GM19240 (cell line): ENCODE measurements around the gene DRAM1.
"Not testable (repeated sequence)": the region's sequence is repeated elsewhere in the genome, so short reads cannot be mapped to it uniquely, and the experiment has no call there.

Source experiments
- DNase-seq: peaks from one replicate; pipeline ENCODE4 v3.0.0; 2011; ENCODE audit warnings: low spot score; ENCODE audit not compliant: insufficient read length

The DRAM1 gene

DNA sequence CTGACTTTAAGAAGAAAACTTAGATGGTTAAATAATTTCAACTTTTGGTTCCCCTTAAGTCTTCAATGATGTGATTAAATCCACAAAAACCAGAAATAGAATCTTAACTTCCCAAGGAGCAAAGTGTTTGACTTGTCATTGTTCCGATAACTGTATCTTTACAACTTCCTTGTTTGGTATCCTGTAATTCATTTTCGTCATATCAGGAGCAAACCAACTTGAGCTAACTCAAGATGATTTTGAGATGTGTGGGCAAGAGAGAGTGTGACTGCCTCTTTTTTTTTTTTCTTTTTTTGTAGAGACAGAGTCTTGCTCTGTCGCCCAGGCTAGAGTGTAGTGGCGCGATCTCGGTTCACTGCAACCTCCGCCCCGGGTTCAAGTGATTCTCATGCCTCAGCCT, 25.3 kb downstream of the DRAM1 start:
- DNase-seq, result no peak

DNA sequence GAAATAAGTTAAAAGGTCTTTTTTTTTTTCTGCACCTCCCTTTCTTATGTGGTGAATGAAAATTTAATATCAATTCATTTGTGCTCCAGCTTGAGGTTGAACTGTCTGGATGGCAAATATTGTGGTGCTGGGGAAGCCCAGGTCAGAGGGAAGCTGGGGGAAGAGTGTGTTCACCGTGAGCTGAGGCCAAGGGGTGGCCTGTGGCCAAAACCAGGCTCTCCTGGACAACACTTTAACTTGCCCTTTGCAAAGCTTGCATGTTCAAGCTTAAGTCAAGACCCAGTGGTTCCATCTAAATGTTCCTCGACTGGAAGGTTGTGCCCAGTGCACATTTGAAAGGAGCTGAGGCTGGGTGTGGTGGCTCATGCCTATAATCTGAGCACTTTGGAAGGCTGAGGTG, 28.8 kb downstream of the DRAM1 start:
- DNase-seq, result no peak

DNA sequence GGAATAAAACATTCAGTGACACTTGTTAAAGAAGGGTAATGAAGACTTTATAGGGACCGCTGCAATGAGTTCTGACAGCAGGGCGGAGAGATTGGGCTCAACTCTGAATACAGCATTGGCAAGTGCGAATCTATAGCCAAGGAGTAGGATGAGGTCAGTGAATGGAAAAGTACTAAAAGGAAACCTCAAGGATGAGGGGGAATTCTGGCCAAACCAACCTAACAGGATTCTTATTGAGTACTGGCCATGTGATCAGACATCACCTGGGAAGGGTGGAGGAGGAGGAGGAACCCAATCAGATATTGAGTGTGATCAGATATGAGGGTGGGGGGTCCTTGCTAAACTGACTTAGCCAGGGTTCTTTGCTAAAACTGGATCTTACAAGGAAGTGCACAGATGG, 31.0 kb downstream of the DRAM1 start:
- no peak for DNase-seq

DNA sequence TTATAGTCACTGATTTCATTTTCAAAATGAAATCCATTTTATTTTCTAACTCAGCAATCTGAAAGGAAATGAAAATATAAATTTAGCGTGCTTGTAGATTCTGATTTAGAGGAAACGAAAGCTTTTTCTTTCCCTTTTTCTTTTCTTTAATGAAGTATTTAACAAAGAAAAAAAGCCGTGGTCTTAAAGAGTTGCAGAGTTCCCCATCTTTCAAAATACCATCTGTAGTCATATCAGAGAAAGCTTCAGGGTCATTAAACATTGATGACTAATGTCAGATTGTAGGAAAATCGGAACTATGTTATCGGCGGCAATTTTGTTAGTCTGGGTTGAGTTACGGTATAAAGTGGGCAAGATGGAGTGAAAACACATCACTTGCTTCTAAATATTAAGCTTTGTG, 32.3 kb downstream of the DRAM1 start:
- no peak for DNase-seq

DNA sequence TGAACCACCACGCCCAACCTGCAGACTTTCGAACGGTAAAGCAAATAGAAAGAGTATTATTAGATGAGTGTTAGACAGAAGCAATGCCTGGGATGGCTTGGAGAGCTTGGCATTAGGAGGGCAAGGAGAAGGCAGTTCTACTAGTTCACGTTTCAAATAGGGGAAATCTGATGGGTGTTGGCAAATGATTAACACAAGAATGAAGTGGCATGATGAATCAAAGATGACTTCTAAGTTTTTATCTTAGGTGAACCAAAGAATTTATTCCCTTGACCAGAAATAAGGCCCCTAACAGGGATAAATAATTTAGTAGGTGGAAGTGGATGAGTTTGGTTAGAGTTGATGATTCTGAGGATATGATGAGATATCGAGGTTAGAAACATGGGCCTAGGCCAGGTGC, 38.5 kb downstream of the DRAM1 start:
- DNase-seq, result no peak

DNA sequence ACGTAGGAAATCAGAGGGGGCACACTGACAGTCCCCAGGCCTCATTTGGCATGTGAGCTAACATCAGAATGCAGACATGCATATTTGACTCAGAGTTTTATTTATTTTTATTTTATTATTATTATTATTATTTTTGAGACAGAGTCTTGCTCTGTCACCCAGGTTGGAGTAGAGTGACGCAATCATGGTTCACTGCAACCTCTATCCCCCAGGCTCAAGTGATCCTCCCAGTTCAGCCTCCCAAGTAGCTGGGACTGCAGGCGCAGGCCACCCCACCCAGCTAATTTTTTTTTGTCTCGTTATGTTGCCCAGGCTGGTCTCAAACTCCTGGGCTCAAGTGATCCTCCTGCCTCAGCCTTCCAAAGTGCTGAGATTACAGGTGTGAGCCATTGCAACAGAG, 41.4 kb downstream of the DRAM1 start:
- DNase-seq, result not testable (repeated sequence)

DNA sequence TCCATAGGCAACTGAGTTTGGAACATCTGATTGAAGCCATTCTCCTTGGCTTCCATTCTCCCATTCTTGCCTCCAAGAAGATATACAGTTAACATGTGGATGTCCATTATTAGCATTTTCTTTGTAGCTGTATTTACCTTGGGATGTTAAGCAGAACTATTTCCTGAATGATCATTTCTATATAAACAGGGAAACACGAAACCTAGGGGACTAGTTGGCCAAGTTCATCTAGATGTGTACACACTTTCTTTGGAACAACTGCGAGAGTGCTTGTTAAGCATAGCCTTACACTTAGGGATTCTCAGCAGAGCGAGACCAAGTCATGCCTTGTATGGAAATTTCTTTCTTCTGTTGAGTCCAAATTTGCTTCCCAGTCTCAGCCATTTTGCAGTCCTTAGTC, 42.1 kb downstream of the DRAM1 start:
- DNase-seq, result no peak

DNA sequence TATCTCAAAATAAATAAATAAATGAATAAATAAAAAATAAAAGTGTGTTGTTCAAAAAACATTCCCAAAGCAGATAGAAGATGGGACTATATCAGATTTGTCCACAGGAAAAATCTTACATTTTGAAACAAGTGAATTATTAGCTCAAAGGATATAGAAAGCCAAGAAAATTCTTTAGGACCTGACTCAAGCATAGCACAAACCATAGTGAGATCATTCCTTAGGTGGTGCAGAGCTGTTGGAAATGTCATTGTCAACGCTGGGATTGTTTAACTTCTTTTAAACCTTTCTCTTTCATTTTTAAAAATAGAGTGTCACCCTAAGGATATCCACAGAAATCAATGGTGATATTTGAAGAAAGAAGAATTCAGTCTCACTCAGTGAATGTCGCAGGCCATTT, 43.5 kb downstream of the DRAM1 start:
- no peak for DNase-seq

DNA sequence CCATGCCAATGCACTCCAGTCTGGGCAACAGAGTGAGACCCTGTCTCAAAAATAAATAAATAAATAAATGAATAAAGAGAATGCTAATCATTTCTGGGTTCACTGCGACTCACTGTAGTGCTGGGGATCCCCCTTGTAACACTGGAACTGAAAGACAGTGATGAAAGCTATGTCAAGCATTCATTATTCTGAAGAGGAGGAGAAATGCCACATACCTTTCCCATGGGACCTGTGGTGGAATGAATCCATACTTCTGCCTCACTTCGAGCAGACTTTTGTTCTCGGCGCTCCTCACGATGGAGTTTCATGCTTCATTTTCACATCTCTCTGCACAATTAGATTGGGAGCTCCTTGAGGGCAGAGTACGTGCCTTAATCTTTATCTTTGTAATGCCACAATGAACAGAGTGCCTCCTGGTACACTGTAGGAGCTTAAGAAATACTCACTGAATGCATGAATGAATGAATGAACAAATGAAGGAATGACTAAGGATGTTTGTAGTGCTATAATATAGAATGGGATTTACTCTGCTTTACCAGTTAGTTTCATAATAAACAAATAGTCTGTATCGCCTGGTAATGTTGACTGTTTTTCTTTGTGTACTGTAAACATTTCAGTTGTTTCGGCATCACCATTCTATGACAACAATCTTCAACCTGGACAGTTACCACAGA, 45.8 kb downstream of the DRAM1 start:
- DNase-seq, result no peak

DNA sequence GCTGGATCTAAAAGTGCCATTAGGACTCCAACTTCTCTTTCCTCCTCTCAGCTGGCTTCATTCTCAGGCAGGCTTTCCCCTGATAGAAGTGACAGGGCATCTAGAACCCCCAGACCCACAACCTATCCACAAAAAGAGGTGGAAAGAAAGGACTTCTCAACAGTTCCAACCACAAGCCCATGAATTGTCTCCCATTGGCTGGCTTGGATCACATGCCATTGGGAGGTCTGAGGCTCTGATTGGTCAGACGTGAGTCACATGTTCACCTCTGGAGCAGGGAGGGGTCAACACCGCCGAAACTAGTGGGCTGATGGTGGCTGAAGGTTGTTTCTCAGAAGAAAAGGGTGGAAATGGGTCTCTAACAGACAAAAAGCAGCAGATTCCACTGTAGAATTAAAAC, 47.2 kb downstream of the DRAM1 start:
- DNase-seq, result no peak

DNA sequence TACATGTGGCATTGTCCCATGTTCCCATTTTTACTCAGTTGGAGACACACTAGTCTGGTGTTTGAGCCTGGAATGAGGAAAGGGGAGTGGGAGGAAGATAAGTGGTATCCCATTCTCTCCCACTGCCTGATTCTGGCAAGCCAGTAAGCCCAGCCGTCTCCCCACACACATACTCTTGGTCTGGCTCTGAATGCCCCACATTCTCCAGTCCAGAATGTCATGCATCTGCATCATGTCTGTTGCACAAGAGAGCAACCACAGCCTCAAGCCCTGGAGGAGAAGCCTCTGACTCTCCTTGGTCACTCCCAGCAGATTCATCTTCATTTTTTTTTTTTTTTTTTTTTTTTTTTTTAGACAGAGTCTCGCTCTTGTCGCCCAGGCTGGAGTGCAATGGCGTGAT, 48.0 kb downstream of the DRAM1 start:
- DNase-seq, result no peak

DNA sequence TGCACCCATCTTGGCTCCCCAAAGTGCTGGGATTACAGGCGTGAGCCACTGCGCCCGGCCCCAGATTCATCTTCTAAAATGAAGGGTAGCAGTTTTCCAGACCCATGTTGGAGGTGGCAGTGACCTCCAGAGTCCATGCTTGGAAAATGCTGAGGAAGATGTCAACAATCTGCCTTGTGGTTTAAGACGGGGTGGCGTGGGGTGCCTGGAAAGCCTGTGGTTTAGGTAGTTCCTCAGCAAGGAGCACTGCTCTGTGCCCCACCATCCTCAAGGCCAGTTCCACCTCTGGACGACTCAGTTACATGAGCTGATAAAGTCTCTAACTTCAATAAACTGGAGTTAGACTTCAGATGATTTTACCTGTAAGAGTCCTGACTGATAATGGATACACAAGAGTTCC, 48.6 kb downstream of the DRAM1 start:
- no peak for DNase-seq

DNA sequence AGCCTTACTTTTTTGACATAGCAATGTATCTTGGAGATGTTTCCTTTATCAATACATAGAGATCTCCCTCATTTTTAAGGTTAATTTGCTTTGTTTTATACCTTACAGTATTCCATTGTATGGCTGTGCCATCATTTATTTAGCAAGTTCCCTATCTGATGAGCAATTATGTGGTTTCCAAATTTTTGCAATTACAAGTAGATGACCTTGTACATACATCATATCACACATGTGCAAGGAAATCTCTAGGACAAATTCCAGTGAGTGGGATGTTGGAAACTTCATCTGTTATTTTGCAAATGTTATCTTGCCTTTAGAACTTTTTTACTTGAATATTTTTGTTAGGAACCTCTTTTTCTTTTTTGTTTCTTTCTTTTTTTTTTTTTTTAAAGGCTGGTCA, 49.7 kb downstream of the DRAM1 start:
- DNase-seq, result no peak

DNA sequence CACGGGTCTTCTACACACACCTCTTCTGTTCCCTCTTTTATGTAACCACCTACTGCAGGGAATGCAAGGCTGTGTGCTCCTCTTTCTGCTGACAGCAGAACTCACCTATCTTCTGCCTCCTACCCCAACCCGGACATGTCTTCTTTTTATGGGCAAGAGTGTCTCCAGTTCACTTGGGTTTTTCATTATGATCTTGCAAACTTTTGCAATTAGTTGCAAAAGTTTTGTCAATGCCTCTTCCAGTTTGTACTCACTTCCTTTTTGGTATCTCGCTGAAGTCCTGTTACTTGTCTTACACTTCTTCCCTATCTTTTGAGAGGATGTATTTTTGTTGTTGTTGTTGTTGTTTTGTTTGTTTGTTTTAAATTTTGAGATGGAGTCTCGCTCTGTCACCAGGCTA, 50.6 kb downstream of the DRAM1 start:
- no peak for DNase-seq

DNA sequence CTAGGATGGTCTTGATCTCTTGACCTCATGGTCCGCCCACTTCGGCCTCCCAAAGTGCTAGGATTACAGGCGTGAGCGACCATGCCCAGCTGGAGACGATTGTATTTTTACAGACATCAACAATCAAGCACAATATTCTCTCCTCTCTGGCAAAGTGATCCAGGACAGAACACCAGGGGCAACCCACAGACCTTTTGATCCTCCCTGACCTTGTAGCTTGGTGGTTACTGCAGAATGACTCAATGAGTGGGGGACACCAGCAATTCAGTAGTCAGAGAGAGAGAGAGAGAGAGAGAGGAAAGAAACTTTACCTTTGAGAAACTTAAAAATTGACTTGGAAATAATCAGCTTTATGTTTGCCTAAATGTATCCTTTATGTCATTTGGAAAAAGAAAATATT, 51.2 kb downstream of the DRAM1 start:
- no peak for DNase-seq

DNA sequence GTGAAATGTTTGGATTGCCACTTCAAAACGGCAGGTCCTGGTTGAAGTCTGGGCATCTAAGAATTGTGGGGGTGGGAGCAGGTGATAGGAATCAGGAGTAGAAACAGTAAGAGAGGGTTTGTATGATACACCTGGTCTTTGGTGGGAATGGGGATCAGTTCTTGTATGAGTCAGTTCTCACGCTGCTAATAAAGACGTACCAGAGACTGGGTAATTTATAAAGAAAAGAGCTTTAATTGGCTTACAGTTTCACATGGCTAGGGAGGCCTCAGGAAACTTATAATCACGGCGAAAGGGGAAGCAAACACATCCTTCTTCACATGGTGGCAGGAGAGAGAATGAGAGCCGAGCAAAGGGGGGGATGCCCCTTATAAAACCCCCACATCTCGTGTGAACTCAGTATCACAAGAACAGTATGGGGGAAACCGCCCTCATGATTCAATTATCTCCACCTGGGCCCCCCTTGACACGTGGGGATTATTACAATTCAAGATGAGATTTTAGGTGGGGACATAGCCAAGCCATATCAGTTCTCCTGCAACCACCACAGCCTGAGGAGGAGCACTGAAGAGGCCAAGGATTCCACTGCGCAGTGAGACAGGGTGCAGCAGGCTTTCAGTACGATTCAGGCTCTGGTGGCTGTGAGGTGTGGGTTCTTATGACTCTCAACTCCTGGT, 52.1 kb downstream of the DRAM1 start:
- no peak for DNase-seq

DNA sequence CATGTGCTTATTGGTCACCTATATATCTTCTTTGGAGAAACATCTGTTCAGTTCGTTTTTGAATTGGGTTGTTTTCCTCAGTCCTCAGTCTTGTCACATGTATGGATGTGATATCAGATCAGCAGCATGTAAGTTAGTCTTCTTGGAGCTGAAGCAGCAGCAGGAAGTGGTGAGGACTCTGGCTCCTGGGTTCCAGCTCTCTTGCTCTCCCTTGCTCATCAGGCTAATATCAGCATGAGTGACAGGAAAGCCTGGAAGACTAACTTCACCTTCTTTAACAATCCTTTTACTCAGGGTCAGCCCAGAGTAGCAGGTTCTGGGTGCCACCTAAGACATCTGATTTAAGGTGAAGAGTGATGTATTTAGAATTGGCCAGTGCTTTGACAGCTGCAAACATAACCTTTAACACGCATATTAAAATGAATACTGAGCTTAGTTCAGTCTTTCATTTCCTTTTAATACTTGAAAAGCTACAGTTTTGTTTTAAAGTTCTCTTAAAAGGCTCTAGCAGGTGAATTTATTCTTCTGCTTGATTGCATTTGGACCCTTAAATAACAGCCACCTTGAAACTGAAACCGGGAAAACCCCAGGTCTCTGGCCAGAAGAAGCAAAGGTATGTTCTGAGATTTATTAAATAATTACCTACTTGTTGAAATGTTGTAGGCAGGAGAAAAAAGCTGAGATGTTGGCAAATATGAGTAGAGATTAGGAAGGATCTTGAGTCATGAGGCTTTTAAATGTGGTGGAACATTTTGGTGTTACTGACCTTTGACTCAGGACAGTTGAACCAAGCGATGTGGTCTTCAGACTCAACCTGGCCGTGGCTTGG, 54.3 kb downstream of the DRAM1 start:
- DNase-seq, result no peak

DNA sequence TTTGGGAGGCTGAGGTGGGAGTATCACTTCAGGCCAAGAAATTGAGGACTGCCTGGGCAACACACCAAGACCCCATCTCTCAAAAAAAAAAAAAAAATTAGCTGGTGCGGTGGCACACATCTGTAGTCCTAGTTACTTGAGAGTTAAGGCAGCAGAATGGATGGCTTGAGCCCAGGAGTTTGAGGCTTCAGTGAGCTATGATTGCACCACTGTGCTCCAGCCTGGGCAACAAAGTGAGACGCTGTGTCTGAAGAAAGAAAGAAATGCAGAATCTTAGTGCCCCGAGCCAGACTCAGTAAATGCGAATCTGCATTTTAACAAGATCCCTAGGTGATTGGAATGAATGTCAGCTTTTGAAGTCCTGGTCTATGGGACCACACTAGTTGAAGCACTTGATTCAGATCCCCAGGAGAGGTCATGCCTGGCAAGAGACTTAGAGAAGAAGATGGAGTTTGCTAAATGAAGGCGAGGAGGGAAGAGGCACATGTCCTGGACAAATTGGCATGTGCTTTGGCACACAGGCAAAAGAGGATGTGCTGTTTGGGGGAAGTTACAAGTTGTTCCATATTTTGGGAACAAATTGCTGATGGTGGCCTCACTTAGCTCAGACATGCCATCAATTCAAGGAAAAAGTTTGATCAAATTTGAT, 56.6 kb downstream of the DRAM1 start:
- no peak for DNase-seq

DNA sequence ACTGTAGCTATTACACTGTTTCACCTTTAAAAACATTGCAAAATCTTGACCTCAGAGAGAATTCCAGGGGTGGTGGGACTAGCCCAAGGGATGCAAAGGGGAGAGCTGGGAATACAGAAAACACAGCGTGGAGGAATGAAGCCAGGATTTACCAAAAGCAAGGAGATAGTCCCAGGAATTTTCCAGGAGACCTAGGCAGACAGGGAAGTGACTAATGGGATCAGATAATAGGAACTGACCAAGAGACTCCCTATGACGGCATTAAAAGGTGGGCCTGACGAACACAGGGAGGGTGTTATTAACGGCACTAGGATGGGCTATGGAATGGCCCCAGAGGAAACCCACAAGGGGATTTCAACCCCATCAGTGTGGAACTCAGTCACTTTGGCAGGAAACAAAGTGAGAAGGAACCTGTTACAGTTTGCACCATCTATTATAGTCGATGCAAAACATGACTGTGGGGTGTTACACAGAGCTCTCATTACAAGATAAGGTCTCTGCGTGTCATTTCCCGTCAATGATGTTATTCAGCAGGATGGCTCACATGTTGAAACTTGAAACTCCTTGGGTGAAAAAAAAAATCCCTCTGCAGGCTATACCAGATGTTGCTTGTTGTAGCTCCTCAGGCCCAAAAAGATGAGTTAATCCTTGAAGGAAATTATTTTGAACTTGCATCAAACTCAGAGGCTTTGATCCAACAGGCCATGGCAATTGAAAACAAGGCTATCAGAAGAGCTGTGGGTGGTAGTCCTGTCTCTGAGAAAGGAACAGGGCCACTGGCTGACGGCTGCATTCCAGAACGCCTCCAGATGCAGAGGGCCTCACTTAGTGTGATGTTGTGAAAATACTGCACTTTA, 58.7 kb downstream of the DRAM1 start:
- no peak for DNase-seq

DNA sequence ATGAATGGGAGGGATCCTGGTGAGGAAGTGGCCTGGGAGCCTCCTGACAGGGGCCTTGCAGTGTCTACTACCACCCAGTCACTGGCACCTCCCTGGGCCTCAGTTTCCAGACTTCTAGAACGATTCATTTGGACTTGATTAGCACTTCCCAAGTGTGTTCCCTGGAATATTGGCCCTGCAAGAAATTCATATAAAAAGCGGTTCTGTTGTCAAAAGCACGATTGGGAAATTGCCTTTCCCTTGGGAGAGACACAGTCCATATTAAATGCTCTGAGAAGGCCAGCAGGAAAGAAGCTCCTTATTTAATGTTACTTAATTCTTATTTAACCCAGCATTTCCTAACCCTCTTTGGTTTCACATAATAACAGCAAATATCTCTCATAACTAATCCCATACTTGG, 61.9 kb downstream of the DRAM1 start:
- no peak for DNase-seq

DNA sequence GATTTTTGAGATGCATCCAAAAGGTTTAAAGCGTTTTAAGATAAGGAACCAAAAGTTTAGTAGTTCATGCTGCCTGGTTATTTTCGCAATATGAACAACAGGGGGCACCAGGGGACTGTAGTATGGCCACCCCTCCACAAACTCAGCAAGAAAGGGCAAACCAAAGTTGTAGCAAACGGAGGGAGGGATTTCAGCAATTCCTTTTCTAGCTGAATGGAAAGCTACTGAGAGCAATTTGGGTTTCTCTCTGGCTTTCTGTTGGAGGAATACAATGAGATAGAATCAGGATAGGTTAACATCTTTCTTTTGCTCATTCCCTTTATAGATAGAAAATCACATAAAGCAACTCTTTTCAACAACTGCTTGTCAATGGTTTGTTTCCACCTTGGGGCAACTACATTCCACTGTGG, 62.5 kb downstream of the DRAM1 start:
- no peak for DNase-seq
